Stimulated activated CD4-positive, alpha-beta T cell treated with anti-CD3 and anti-CD28 coated beads, TNF-alpha, amount 100 ng/mL, for 1 hour (primary cell): ENCODE measurements around the gene TSPAN3.
A peak's percentile ranks its signal among the peaks of the same experiment; 100 is the strongest.

Experiments
- DNase-seq, 3 donors: peaks; one replicate each; pipeline ENCODE4 v3.0.0-alpha.2; 2020; ENCODE audit warnings: low read depth in 3 of 3, low spot score in 1 of 3

Gene TSPAN3

GRCh38 chr15:77085297-77085696 is 14.4 kb upstream of the TSPAN3 start:
- no peak for DNase-seq

GRCh38 chr15:77084436-77084835 is 13.5 kb upstream of the TSPAN3 start:
- no peak for DNase-seq

- peak; percentile 7 to 24 (median 22) for DNase-seq
Measured at GRCh38 chr15:77083381-77084160, 12.7 kb upstream of the TSPAN3 start.

GRCh38 chr15:77081971-77082370 is 11.1 kb upstream of the TSPAN3 start:
- DNase-seq: no peak

- DNase-seq: no peak
Measured at GRCh38 chr15:77076323-77076915, 5.5 kb upstream of the TSPAN3 start.

- no peak for DNase-seq
Measured at GRCh38 chr15:77075528-77075927, 4.6 kb upstream of the TSPAN3 start.

- no peak for DNase-seq
Measured at GRCh38 chr15:77074350-77074749, 3.4 kb upstream of the TSPAN3 start.

- DNase-seq: no peak
Measured at GRCh38 chr15:77071305-77072223, 655 bp upstream of the TSPAN3 start.

GRCh38 chr15:77070180-77070494 is 772 bp downstream of the TSPAN3 start:
- peak in 1 of 3 donors; percentile 1 for DNase-seq

- no peak for DNase-seq
Measured at GRCh38 chr15:77069521-77070121, 1.3 kb downstream of the TSPAN3 start.

- no peak for DNase-seq
Measured at GRCh38 chr15:77068633-77069032, 2.3 kb downstream of the TSPAN3 start.

GRCh38 chr15:77067691-77068367 is 3.1 kb downstream of the TSPAN3 start:
- no peak for DNase-seq

GRCh38 chr15:77066971-77067690 is 3.8 kb downstream of the TSPAN3 start:
- no peak for DNase-seq

- DNase-seq: no peak
Measured at GRCh38 chr15:77064539-77065308, 6.2 kb downstream of the TSPAN3 start.

GRCh38 chr15:77064063-77064462 is 6.8 kb downstream of the TSPAN3 start:
- no peak for DNase-seq

- no peak for DNase-seq
Measured at GRCh38 chr15:77063249-77063648, 7.7 kb downstream of the TSPAN3 start.

GRCh38 chr15:77060546-77060945 is 10.4 kb downstream of the TSPAN3 start:
- DNase-seq: no peak

GRCh38 chr15:77059786-77060361 is 11.0 kb downstream of the TSPAN3 start:
- no peak for DNase-seq

- no peak for DNase-seq
Measured at GRCh38 chr15:77058468-77058867, 12.4 kb downstream of the TSPAN3 start.
